ENCODE measurements around the gene EFS.

The EFS gene

DNA sequence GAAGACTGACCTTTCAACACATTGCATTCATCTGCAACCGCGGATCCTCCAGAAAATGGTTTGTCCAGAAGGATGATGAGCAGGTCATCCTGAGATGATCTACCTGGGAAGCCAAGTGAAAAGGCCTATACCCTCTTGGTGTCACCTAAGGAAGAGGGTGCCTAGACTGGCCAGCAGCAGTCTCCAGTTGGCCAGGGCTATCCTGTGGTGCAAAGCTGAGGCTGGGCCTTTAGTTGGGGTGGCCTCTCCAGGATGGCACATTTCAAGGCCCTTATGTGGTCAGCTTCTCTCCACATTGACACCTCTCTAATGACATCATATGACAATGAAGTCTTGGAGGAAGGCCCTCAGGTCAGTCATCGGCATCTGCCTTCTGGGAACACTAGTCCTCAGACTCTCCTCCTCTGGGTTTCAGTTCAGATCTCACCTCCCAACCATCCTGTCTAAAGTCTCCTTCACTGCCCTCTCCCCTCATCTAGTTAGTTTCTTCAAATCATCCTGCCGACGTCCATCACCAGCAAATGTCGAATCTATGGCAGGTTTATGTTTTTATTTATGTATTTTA lies 9.0 kb downstream of the EFS start:
- DNase-seq (ENCODE audit: low spot score): no peak
- TF ChIP-seq, protein P1, sequence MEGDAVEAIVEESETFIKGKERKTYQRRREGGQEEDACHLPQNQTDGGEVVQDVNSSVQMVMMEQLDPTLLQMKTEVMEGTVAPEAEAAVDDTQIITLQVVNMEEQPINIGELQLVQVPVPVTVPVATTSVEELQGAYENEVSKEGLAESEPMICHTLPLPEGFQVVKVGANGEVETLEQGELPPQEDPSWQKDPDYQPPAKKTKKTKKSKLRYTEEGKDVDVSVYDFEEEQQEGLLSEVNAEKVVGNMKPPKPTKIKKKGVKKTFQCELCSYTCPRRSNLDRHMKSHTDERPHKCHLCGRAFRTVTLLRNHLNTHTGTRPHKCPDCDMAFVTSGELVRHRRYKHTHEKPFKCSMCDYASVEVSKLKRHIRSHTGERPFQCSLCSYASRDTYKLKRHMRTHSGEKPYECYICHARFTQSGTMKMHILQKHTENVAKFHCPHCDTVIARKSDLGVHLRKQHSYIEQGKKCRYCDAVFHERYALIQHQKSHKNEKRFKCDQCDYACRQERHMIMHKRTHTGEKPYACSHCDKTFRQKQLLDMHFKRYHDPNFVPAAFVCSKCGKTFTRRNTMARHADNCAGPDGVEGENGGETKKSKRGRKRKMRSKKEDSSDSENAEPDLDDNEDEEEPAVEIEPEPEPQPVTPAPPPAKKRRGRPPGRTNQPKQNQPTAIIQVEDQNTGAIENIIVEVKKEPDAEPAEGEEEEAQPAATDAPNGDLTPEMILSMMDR (IDR thresholded peaks at IDR 0.05; ENCODE audit: extremely low read depth, missing control alignments): no peak

GRCh38 chr14:23354990-23355389 lies 10.0 kb downstream of the EFS start:
- DNase-seq (ENCODE audit: low spot score): no peak
- TF ChIP-seq, protein P1 (IDR thresholded peaks at IDR 0.05; ENCODE audit: extremely low read depth, missing control alignments): no peak

DNA sequence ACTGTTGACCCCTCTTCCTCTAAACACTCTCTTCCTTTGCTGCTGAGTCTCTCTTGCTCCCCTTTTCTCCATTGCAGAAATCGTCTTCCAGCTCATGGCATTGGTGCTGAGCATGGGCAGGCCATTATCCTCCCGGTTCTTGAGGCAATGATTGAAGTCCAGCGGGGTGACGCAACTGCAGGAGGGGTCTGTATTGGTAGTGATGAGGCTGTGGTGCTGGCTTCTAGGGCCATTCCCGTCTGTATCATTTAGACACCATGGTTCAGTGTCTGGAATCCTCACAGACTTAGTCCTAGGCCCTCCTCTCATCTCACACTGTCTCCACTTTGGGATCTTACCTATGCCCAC lies 11.6 kb downstream of the EFS start:
- TF ChIP-seq, protein P1 (IDR thresholded peaks at IDR 0.05; ENCODE audit: extremely low read depth, missing control alignments): no peak
- no peak for DNase-seq (ENCODE audit: low spot score)

GRCh38 chr14:23352506-23353432 lies 12.2 kb downstream of the EFS start, which contains the start of gene SLC22A17:
SLC22A17 (minus strand) TSS chr14:23352887.
- no peak for DNase-seq (ENCODE audit: low spot score)
- TF ChIP-seq, protein P1 (IDR thresholded peaks at IDR 0.05; ENCODE audit: extremely low read depth, missing control alignments): no peak

DNA sequence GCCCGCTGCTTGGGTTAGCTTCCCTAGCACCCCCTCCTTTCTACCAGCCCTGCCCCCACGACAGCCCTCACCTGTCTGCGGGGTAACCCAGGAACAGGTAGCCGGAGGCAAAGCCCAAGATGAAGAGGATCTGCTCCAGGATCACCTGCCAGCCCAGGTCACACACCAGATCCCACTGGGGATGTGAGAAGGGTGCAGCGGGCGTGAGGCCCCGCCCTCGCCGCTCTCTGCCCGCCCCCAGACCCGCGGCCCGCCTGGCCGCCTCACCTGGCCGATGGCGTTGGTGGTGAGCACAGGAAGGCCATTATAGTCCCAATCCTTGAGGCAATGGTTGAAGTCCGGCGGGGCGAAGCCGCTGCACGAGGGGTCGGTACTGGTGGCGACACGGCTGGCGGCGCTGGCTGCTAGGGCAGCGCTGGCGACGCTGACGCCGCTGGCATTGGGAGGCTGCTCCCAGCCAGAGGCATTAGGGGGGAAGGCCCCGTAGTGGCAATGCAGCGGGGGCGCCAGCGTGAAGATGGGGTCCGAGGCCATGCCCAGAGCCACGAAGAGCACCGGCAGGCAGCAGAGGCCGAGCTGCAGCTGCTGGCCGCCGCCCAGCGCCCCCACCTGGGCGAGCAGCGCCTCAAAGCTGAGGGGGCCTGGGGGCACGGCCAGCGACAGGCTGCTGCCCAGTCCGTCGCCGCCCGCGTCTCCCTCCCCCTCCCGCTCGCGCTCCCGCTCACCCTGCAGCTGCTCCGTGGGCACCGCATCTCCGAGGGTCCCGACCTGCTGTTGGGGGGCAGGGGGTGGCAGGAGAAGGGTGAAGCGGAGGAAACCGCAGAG lies 13.1 kb downstream of the EFS start:
- peak; percentile 23 for DNase-seq (ENCODE audit: low spot score)
- TF ChIP-seq, protein P1 (IDR thresholded peaks at IDR 0.05; ENCODE audit: extremely low read depth, missing control alignments): no peak

DNA sequence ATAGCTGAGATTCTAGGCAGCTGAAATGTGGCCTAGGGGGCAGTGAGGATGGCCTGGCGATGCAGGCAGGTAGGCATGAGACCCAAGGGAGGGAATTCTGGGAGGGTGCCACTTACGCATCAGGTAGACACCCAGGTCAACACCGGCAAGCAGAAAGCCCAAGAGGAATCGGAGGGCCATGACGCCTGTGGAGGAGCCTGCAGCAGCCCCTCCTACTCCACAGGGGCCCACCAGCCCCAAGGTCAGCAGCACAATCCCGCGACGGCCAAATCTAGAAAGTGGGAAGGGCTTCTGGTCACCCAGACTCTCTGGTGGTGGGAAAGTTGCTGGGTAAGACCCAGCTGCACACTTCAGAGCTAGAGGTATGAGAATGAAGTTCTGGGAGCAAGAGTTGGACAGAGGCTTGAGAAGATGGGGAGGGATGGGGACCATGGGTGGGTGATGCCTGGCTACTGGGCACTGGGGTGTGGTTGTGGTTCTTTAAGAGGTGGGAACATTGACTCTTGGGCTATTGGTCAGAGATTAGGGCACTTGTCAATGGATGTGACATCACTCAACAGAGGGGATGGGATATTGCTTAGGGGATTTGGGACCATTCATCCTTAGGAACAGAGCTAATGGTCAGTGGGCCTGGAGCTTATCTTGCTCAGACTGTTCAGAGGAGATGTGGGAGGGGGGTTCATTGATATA lies 15.7 kb downstream of the EFS start:
- DNase-seq (ENCODE audit: low spot score): peak; percentile 30
- TF ChIP-seq, protein P1 (IDR thresholded peaks at IDR 0.05; ENCODE audit: extremely low read depth, missing control alignments): no peak

Data from GM20000 (cell line).